H1 (cell line): ENCODE data around the gene GOLPH3L.
A peak's percentile ranks its signal among the peaks of the same experiment; 100 is the strongest.

Source experiments
- EZH2 ChIP-seq: fragments of 200-600 bp; sonication (generic); IDR thresholded peaks from 2 replicates; pipeline ENCODE4 v1.7.1; 2012; ENCODE audit warnings: low read depth, mild to moderate bottlenecking, moderate library complexity, low read length, inconsistent platforms; ENCODE audit not compliant: severe bottlenecking
- POLR2A ChIP-seq, 2 experiments: IDR thresholded peaks; 1 replicate in 1 of 2; 2 replicates in 1 of 2; pipeline ENCODE4 v1.6.1; 2011; ENCODE audit warnings: low read depth in 2 of 2, low read length in 2 of 2, mild to moderate bottlenecking in 2 of 2; ENCODE audit errors: control extremely low read depth in 1 of 2
- SIN3A ChIP-seq, 2 experiments: IDR thresholded peaks in 1 of 2; conservative IDR thresholded peaks in 1 of 2; 2 replicates each; pipeline ENCODE4 v1.6.1; 2011 to 2012; ENCODE audit warnings: low read length in 2 of 2, improper control_type of control experiment in 1 of 2, low read depth in 1 of 2, mild to moderate bottlenecking in 1 of 2
- TAF1 ChIP-seq: IDR thresholded peaks from 2 replicates; pipeline ENCODE4 v1.6.1; 2011; ENCODE audit warnings: mild to moderate bottlenecking, low read depth, low read length
- TF ChIP-seq, protein P1 (sequence below): IDR thresholded peaks from 2 replicates; pipeline ENCODE4 v1.6.1; 2012; ENCODE audit warnings: inconsistent platforms
- TF ChIP-seq, protein P2 (sequence below): IDR thresholded peaks from 2 replicates; pipeline ENCODE4 v1.6.1; 2011; ENCODE audit warnings: low read length, improper control_type of control experiment

DNA sequence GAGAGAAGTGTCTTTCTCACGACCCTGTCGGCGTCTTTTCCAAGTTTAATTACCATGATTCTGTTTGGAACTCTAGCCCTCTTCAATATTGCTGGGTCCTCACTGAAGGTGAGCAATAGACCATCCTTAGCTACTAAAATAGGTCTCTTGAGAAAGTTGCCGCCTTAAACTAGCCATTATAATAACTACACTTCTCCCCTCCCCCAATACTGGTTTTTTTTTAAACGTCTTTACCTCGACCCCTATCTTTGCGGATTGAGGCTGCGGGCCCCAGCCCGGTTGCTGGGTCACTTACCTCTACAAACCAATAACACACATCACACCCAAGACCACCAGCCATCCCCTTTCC lies 68.2 kb downstream of the GOLPH3L start:
- TF ChIP-seq, protein P1, sequence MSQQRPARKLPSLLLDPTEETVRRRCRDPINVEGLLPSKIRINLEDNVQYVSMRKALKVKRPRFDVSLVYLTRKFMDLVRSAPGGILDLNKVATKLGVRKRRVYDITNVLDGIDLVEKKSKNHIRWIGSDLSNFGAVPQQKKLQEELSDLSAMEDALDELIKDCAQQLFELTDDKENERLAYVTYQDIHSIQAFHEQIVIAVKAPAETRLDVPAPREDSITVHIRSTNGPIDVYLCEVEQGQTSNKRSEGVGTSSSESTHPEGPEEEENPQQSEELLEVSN: no peak
- no peak for TF ChIP-seq SIN3A (conservative IDR thresholded peaks at IDR 0.05 in 1 of 2, IDR thresholded peaks at IDR 0.05 in 1 of 2; ENCODE audit: low read depth in 1 of 2, low read length in 2 of 2)
- no peak for TF ChIP-seq EZH2
- TF ChIP-seq TAF1: peak; percentile 46; the same call in 1 of the 2 replicates
- TF ChIP-seq, protein P2, sequence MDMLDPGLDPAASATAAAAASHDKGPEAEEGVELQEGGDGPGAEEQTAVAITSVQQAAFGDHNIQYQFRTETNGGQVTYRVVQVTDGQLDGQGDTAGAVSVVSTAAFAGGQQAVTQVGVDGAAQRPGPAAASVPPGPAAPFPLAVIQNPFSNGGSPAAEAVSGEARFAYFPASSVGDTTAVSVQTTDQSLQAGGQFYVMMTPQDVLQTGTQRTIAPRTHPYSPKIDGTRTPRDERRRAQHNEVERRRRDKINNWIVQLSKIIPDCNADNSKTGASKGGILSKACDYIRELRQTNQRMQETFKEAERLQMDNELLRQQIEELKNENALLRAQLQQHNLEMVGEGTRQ: no peak
- TF ChIP-seq POLR2A (IDR thresholded peaks at IDR 0.05; ENCODE audit: control extremely low read depth in 1 of 2, low read depth in 2 of 2, low read length in 2 of 2): no peak
